GM23248 (cell line): Measurements from ENCODE around the gene KIF20B. TPM values are rescaled to one million over a fixed set of nuclear protein-coding genes. Genes with fewer than 3 reads are reported as not detected.

Experiments
- DNase-seq: peaks from one replicate; pipeline ENCODE4 v3.0.0-alpha.2; 2015
- H2AFZ ChIP-seq: fragments of 200-600 bp; sonication (generic); 2 replicates; pipeline ENCODE4 v1.6.1; 2016; ENCODE audit warnings: antibody characterized with exemption
- H3F3A ChIP-seq: fragments of 200-600 bp; sonication (generic); 2 replicates; pipeline ENCODE4 v1.6.1; 2016; ENCODE audit warnings: mild to moderate bottlenecking, antibody characterized with exemption, mixed run types; ENCODE audit not compliant: insufficient read depth
- H3K27ac ChIP-seq: fragments of 200-600 bp; sonication (generic); 2 replicates; pipeline ENCODE4 v1.5.1; 2016; ENCODE audit warnings: mild to moderate bottlenecking
- H3K27me3 ChIP-seq: fragments of 200-600 bp; sonication (generic); replicated peaks from 2 replicates; pipeline ENCODE4 v1.6.1; 2016; ENCODE audit warnings: mild to moderate bottlenecking; ENCODE audit not compliant: insufficient read depth
- H3K36me3 ChIP-seq: fragments of 200-600 bp; sonication (generic); 2 replicates; pipeline ENCODE4 v1.6.1; 2016; ENCODE audit warnings: low read depth, mild to moderate bottlenecking
- H3K4me1 ChIP-seq: fragments of 200-600 bp; sonication (generic); 2 replicates; pipeline ENCODE4 v1.6.1; 2016; ENCODE audit warnings: mild to moderate bottlenecking; ENCODE audit not compliant: insufficient read depth
- H3K4me2 ChIP-seq: fragments of 200-600 bp; sonication (generic); one replicate; pipeline ENCODE4 v1.6.1; 2016; ENCODE audit warnings: mild to moderate bottlenecking; ENCODE audit not compliant: unreplicated experiment
- H3K4me3 ChIP-seq: fragments of 200-600 bp; sonication (generic); 2 replicates; pipeline ENCODE4 v1.5.1; 2016; ENCODE audit warnings: mild to moderate bottlenecking
- H3K79me2 ChIP-seq: fragments of 200-600 bp; sonication (generic); 2 replicates; pipeline ENCODE4 v1.6.1; 2016; ENCODE audit warnings: mild to moderate bottlenecking; ENCODE audit not compliant: insufficient read depth
- H3K9ac ChIP-seq: fragments of 200-600 bp; sonication (generic); 2 replicates; pipeline ENCODE4 v1.6.1; 2016; ENCODE audit warnings: mild to moderate bottlenecking
- H3K9me2 ChIP-seq: fragments of 200-600 bp; sonication (generic); 2 replicates; pipeline ENCODE4 v1.6.1; 2016; ENCODE audit warnings: mixed run types, mild to moderate bottlenecking, moderate library complexity; ENCODE audit not compliant: insufficient read depth
- H3K9me3 ChIP-seq: fragments of 200-600 bp; sonication (generic); one replicate; pipeline ENCODE4 v1.6.1; 2017; ENCODE audit warnings: low read depth
- H4K20me1 ChIP-seq: fragments of 200-600 bp; sonication (generic); 2 replicates; pipeline ENCODE4 v1.6.0; 2016; ENCODE audit not compliant: insufficient read depth
- EZH2 ChIP-seq: fragments of 200-600 bp; sonication (generic); IDR thresholded peaks from 2 replicates; pipeline ENCODE4 v1.6.1; 2018; ENCODE audit warnings: antibody characterized with exemption, mild to moderate bottlenecking; ENCODE audit not compliant: insufficient read depth, poor library complexity, severe bottlenecking
- EZH2phosphoT487 ChIP-seq: fragments of 200-600 bp; sonication (generic); IDR thresholded peaks from 2 replicates; pipeline ENCODE4 v1.6.1; 2018; ENCODE audit warnings: antibody characterized with exemption, moderate library complexity, mild to moderate bottlenecking, low read depth; ENCODE audit not compliant: insufficient read depth
- WGBS, 2 experiments: methylation state at CpG; one replicate each; pipeline ENCODE4 v1.1.6; 2015 to 2017; ENCODE audit warnings: low lambda C conversion rate in 2 of 2, low coverage in 1 of 2; ENCODE audit errors: missing lambda C conversion rate in 2 of 2; 5-methylcytosine and 5-hydroxymethylcytosine counted together
- in situ Hi-C: fragments of 300-500 bp; cut with MboI; formaldehyde crosslinking; loops from 2 replicates; pipeline ENCODE4 v1.15.0; 2020
- polyA plus RNA-seq: library from polyadenylated mRNA; unstranded; fragments of >200 nt; fragmentation: Nextera tagmentation; extraction: Ambion mirVana; gene quantifications from 2 replicates; pipeline ENCODE4 v1.2.1, GENCODE V29; 2016
- total RNA-seq: library from RNA; depleted of rRNA; stranded (reverse); fragments of >200 nt; shearing (Covaris generic); gene quantifications from 2 replicates; pipeline ENCODE4 v1.2.3, GENCODE V29; 2014

The KIF20B gene
- total and polyA plus RNA-seq, 2 experiments from 2014 or later, result 8.9 to 17.1 TPM

GRCh38 chr10:89741126-89741762, 39.9 kb downstream of the KIF20B start:
- in situ Hi-C loops, result no loop called here
- peaks cover 13% of the 10 kb centered on the region for H3K36me3 ChIP-seq
- H3K9me3 ChIP-seq, result no peaks in the 10 kb centered on the region
- no peaks in the 10 kb centered on the region for H3K9me2 ChIP-seq
- H2AFZ ChIP-seq, result no peak overlapping the region
- H3K79me2 ChIP-seq, result no peaks in the 10 kb centered on the region
- DNase-seq, result no peak
- H3K27ac ChIP-seq, result no peak overlapping the region
- no peak overlapping the region for H3K9ac ChIP-seq
- TF ChIP-seq EZH2phosphoT487 (no peak), EZH2 (no peak)
- H4K20me1 ChIP-seq, result no peaks in the 10 kb centered on the region
- no peak overlapping the region for H3K4me2 ChIP-seq
- WGBS, 2 experiments, result 98 to 100% methylated on average over 4 of the region's 4 CpGs
- no peaks in the 10 kb centered on the region for H3K27me3 ChIP-seq
- no peak overlapping the region for H3K4me3 ChIP-seq
- H3F3A ChIP-seq, result no peaks in the 10 kb centered on the region
- H3K4me1 ChIP-seq, result 0 out of 2 replicates have a peak, but pooled peaks cover 7% of the 10 kb centered on the region

GRCh38 chr10:89744026-89744425, 42.6 kb downstream of the KIF20B start:
- H3K27ac ChIP-seq, result no peak overlapping the region
- TF ChIP-seq EZH2 (no peak), EZH2phosphoT487 (no peak)
- H3K9me3 ChIP-seq, result no peaks in the 10 kb centered on the region
- no peak overlapping the region for H3K4me3 ChIP-seq
- no peak overlapping the region for H3K4me2 ChIP-seq
- H3K9me2 ChIP-seq, result no peaks in the 10 kb centered on the region
- H3K36me3 ChIP-seq, result peaks cover 5% of the 10 kb centered on the region
- in situ Hi-C loops, result no loop called here
- H3F3A ChIP-seq, result no peaks in the 10 kb centered on the region
- WGBS, 2 experiments, result 86 to 100% methylated on average over 1 of the region's 1 CpG
- peak overlapping the region; percentile 22; the same call in 1 of the 2 replicates for H2AFZ ChIP-seq
- no peak overlapping the region for H3K9ac ChIP-seq
- no peaks in the 10 kb centered on the region for H4K20me1 ChIP-seq
- H3K27me3 ChIP-seq, result no peaks in the 10 kb centered on the region
- H3K79me2 ChIP-seq, result no peaks in the 10 kb centered on the region
- DNase-seq, result peak; percentile 29
- 0 out of 2 replicates have a peak, but pooled peaks cover 7% of the 10 kb centered on the region for H3K4me1 ChIP-seq

GRCh38 chr10:89745903-89746302, 44.5 kb downstream of the KIF20B start:
- H3K27me3 ChIP-seq, result no peaks in the 10 kb centered on the region
- no peak overlapping the region for H3K4me3 ChIP-seq
- 97 to 100% methylated on average over 7 of the region's 7 CpGs for WGBS, 2 experiments
- H3K9me2 ChIP-seq, result no peaks in the 10 kb centered on the region
- H3K4me1 ChIP-seq, result 0 out of 2 replicates have a peak, but pooled peaks cover 7% of the 10 kb centered on the region
- no peak overlapping the region for H3K27ac ChIP-seq
- no peak for DNase-seq
- TF ChIP-seq EZH2phosphoT487 (no peak), EZH2 (no peak)
- H4K20me1 ChIP-seq, result no peaks in the 10 kb centered on the region
- H3K9ac ChIP-seq, result no peak overlapping the region
- H3K36me3 ChIP-seq, result no peaks in the 10 kb centered on the region; the same call in 1 of the 2 replicates
- in situ Hi-C loops, result no loop called here
- H3K79me2 ChIP-seq, result no peaks in the 10 kb centered on the region
- H2AFZ ChIP-seq, result no peak overlapping the region
- H3F3A ChIP-seq, result no peaks in the 10 kb centered on the region
- H3K9me3 ChIP-seq, result no peaks in the 10 kb centered on the region
- no peak overlapping the region for H3K4me2 ChIP-seq

- in situ Hi-C loops, result no loop called here
- no peaks in the 10 kb centered on the region for H3K36me3 ChIP-seq
- H3K4me2 ChIP-seq, result no peak overlapping the region
- no peaks in the 10 kb centered on the region for H3K4me1 ChIP-seq
- H3K27ac ChIP-seq, result no peak overlapping the region
- H3F3A ChIP-seq, result no peaks in the 10 kb centered on the region
- H3K79me2 ChIP-seq, result no peaks in the 10 kb centered on the region
- no peak overlapping the region for H3K9ac ChIP-seq
- H3K27me3 ChIP-seq, result no peaks in the 10 kb centered on the region
- TF ChIP-seq EZH2phosphoT487, result no peak
- TF ChIP-seq EZH2, result no peak
- no peaks in the 10 kb centered on the region for H4K20me1 ChIP-seq
- H3K9me2 ChIP-seq, result no peaks in the 10 kb centered on the region
- H3K4me3 ChIP-seq, result no peak overlapping the region
- DNase-seq, result no peak
- H2AFZ ChIP-seq, result 0 out of 2 replicates have a peak overlapping the region, but pooled peaks have one; percentile 7
- no peaks in the 10 kb centered on the region for H3K9me3 ChIP-seq
- WGBS, 2 experiments, result 63 to 70% methylated on average over 1 of the region's 1 CpG
These were observed 49.1 kb downstream of the KIF20B start for GRCh38 chr10:89750441-89750840.
